H54 (cell line): Measurements from ENCODE around the gene CNN3.

Source experiments
- DNase-seq: peaks from one replicate; pipeline ENCODE4 v3.0.0; 2011; ENCODE audit warnings: low spot score, mixed read lengths; ENCODE audit not compliant: insufficient read length
- FAIRE-seq: peaks from 3 replicates; lab custom pipeline; 2011; peaks lifted over from hg19 to GRCh38; lab: Jason Lieb, UNC
- POLR2A ChIP-seq: IDR thresholded peaks from 2 replicates; pipeline ENCODE4 v1.6.1; 2011; ENCODE audit warnings: low read depth, mild to moderate bottlenecking, low read length

Gene CNN3

DNA sequence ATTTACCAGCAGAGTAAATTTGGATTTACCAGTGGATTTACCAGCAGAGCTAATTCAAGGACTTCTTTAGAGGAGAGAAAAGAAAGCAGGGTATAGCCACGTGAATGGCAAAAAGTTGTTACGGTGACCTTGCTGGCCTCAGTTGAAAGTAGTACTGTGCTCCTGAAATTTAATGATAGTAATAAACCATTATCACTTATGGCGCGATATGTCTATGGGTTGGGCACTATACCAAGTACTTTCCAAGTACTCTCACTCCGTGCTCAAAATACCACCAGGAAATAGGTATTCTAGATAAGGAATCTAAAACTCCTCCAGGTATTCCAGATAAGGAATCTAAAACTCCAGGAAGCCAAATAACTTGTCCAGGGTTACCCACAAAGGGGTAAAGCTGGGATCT lies 70.9 kb downstream of the CNN3 start:
- no peak for FAIRE-seq
- TF ChIP-seq POLR2A, result no peak

DNA sequence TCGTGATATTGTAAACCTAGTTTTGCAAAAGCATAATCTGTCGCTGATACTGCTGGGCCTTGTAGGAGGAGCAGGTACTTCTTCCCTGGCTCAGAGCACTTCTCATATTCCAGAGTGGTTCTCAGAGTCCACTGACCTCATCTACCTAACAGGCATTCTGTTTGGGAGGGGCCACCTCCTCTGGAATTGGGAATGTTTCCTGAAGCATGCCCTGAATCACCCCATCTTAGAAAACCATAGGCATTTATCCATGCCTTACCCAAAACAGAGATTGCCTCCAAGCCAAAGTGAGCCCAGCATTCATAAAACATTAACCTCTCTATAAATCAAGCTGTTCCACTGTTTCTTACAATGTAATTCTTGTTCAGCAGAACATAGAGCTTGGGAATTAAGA lies 71.6 kb downstream of the CNN3 start:
- TF ChIP-seq POLR2A, result no peak
- FAIRE-seq, result no peak
- DNase-seq, result peak; percentile 10

More for the DNA sequence above, 70.9 kb downstream of the CNN3 start:
- DNase-seq, result no peak

- peak; percentile 80 for DNase-seq
- FAIRE-seq, result peak; percentile 97
- 0 out of 2 replicates have a peak, but pooled peaks have one; percentile 17 for TF ChIP-seq POLR2A
These were observed 72.2 kb downstream of the CNN3 start for GRCh38 chr1:94854458-94855306.

DNA sequence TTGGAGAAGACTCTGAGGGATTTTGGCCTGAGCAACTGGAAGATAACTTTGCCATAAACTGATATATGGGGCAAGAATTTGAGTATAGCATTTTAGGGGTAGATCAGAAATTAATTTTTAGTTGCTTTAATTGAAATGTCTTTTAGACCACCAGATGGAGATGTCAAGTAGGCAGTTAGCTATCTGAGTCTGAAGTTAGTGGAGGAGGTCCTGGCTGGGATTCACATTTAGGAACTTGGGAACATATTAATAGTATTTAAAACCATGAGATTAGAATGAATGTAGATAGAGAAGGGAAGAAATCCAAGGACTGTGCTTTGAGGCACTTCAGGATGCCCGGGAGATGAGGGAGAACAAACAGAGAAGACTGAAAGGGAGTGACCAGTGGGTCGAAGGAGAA lies 74.1 kb downstream of the CNN3 start:
- no peak for FAIRE-seq
- TF ChIP-seq POLR2A, result no peak
- DNase-seq, result no peak

DNA sequence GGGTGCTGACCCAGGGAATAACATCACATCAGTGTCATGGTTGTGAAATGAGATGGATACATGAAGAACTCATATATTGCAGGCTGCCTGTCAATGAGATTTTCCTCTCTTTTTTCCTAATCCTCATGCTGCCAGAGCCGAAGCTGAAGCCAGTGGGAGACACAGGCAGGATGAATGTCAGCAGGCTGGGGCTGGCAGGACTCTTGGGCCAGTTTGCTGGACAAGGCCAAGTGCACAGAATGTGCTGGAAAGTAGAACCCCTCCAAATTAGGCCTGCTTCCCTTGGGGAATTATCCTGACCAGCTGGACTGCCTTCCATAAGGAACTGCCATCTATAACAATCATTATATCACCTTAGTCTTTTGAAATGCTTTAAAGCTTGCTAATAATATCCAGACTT lies 75.3 kb downstream of the CNN3 start:
- FAIRE-seq (no peak), DNase-seq (no peak)
- no peak for TF ChIP-seq POLR2A
